GM21529 (cell line): Measurements from ENCODE around the gene IMP3.

Source experiments
- ATAC-seq: cut with Tn5 transposase; IDR thresholded peaks from one replicate; pipeline ENCODE4 v1.9.1; 2021; ENCODE audit not compliant: unreplicated experiment

The IMP3 gene

DNA sequence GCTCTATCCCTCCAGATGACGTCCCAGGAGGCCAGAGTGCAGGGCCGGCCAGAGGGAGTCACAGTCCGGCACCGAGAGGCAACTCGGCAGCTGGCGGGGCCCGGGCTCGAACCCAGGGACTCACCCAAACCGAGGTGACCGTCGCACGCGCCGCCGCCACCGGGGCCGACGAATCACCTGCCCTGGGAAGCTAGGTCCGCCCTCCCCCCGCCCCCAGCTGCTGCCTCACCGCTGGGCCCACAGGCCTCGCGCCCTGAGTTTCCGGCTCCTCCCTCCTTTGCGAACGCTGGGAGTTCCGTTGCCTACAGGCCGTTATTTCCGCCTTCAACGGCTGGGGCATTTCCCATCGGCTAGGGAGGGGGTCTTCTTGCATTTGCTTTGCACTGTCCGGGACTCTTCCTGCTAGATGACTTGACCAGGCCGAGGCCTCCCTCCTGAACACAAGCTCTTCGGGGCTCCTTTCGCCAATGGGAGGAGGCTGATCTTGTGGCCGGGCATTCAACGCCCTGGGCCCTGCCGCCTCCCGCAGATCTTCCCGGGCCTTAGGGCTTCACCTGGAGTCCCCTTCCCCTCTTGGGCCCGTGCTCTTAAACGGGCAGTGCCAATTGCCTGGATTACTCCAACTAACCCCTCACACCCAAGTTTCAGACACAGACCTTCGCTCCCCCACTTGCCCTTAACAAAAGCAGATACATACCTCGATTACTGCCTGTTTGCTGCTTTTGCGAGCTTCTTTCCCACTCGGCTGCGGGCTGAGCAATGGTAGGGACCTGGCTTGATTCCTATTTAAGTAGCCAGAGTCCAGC, 14.3 kb downstream of the IMP3 start, which contains the start of gene SNUPN:
TSS of gene SNUPN (minus strand) at position 184 of the 806 bp plus-strand sequence. CDS start 4,674 bp downstream, outside the sequence.
- ATAC-seq = peak; percentile 74

DNA sequence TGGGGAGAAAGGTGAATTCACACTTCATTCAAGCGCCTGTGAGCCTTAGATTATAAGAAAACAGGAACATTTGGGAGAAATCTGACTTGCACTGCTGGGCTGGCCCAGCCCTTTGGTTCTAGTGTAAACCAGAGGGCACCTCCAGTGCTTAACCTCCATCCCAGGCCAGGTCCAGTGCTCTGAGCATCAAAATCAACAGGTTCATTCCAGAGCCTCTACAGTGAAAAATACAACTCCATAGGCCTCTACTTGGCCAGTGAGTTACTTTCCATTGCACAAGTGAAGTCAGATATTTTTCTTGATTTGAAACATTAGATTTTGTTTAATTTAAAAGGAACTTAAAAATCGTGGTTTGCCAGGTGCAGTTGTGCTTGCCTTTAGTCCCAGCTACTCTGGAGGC, 17.5 kb downstream of the IMP3 start:
- ATAC-seq = no peak

DNA sequence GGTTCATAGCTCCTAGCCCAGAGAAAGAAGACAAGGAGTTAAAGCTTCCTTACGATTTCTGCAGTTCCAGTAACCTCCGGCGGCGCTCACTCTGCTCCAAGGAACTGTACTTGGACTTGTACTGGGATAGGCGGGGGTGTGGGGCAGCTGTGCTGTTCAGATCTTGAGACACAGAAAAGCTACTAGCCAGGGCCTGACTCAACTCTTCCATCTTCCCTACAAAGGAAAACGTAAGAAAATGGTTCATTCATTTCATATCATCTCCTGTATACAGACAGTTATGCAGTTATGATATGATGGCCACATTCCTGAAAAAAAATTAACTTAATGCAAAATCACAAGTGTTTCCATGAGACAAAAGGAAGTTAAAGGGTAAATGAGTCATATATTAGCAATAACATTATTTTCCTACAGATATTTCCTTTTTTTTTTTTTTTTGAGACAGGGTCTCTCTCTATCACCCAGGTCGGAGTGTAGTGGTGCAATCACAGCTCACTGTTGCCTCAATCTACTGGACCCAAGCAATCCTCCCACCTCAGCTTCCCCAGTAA, 19.1 kb downstream of the IMP3 start:
- ATAC-seq = no peak

DNA sequence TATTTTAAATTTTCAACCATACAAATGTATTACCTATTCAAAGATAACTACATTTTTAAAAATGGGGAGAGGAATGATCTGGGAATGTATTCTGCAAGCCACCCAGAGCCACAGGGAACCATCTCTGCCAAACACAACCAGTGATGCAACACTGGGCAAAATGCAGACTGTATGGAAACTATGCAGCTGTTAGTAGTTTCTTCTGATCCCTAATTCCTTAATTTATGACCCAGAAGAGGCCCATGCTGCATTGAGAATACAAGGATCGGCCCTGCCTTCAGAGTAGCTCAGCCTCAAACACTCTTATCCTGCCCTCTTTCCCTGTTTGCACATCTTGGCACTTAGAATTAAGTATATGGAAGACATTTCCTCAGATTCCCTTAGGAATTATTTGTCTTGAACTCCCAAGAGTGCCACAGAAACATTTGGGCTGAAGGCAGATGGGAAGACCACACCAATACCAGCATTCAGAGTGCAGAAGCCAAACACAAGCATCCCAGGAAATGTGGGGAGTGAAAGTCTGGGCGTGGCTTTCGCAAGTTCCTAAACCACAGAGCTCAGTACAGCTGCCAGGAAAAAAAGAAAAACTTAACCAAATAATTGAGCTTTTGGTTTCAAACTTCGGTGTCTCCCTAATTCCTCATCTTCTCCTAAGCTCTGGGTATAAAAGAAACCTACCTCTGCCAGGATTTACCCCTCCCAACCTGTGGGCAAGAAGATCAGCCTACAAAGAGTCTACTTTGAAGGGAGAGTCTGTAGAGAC, 19.8 kb downstream of the IMP3 start:
- ATAC-seq = no peak

DNA sequence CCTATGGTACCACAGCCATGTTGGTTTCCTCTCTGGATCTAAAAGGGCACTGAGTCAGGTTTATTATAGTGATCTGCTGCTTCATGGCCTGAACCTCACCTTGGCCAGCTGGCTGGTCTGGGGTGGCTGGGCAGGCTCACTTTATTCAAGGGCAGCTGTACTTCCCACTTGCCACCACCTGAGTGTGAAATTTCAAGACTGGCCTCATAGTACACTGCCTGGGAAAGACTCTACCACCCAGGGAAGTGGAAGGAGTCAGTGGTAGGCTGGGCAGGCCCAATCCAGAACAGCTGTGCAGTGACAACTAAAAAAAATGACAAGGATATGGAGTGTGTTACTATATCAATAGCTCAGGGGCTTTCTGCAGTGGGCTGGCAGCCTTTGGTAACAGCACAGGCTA, 23.3 kb downstream of the IMP3 start:
- no peak for ATAC-seq

DNA sequence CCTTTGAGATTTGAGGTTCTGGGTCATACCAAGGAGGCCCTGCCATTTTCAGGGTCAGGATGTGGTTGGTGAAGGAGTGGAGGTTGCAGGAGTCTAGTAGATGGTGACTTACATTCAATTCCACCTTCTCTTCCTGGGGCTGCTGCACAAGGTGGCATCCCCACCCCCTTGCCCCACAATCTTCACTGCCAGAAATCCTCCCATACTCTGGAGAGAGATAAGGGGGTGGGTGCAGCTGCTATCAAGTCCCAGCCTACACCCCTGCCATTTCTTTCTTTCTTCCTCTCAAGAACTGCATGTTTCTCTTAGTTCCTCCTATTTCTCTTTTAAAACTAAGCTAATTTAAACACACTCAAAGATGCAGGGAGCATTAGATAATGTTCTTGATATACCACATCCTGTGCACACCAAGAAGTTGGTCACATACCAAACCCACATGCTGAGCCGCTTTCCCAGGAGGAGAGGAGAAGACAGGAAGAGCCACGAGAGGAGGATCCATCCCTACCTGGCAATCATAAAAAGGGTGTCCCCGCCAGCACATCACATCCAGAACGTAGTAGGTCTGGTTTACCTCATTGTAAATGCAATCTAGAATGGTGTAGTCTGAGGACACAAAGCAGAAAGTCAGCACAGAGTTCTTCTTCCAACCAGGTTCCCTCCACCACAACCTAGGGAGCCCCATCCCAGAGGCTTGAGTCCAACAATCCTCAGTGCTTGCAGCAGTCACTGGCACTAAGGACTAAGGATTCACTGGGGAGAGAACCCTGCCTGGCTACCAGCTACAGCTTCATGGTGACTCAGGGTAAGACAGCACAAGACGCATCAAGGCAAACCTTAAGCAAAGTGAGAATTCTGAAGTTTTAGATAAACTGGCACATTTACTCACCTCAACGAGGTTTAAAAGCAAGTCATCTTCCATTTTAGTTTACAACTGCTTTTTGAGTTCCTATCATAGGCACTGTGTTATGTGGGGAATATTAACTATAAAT, 33.0 kb downstream of the IMP3 start:
- no peak for ATAC-seq

DNA sequence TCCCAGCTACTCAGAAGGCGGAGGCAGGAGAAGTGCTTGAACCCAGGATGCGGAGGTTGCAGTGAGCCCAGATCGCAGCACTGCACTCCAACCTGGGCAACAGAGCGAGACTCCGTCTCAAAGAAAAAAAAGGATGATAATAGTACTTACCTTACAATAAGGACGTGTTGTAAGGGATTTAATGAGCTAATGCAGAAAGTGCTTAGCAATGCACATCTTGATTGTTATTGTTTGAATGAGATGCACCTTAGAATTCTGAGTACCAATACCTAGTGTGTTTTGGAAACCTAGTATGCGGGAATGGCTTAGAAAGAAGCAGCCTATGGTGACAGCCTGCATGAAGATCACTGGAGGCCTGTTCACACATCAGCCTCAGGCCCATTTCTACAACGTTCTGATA, 34.0 kb downstream of the IMP3 start:
- no peak for ATAC-seq

DNA sequence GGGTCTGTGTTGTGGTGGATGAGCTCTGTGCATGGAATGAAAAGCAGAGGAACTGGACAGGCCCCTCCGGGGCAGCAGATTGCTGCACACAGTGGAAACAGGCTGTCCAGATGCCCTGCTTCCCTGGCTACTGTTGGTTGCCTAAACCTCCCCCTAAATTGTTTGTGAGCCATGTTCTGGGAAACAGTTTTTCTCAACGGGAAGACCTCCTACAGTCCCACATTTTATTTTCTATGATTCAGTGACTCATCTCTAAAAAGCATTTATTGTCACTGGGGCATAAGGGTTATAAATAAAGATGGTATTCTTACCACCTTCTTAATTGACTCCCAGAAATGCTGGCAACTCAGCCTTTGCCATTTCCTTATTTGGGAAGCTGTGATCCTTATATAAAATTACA, 40.6 kb downstream of the IMP3 start:
- no peak for ATAC-seq

DNA sequence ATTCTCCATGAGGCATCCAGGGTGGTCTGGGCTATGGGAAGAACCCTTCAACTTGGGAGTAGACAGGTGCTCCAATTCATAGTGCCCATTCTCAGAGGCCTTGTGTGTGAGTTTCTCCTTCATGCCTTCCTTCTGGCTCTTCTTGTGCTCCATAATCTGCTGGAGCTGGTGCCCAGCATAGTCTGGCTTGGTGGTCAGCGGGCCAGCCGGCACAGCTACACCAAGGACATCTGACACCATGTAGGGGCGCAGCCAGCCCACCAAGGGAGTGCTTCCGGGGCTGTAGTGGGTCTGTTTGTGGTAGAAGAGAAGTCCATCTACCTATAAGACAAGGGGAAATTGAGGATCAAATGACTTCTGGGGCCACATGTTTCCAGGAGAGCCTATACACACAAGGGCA, 41.7 kb downstream of the IMP3 start:
- no peak for ATAC-seq

DNA sequence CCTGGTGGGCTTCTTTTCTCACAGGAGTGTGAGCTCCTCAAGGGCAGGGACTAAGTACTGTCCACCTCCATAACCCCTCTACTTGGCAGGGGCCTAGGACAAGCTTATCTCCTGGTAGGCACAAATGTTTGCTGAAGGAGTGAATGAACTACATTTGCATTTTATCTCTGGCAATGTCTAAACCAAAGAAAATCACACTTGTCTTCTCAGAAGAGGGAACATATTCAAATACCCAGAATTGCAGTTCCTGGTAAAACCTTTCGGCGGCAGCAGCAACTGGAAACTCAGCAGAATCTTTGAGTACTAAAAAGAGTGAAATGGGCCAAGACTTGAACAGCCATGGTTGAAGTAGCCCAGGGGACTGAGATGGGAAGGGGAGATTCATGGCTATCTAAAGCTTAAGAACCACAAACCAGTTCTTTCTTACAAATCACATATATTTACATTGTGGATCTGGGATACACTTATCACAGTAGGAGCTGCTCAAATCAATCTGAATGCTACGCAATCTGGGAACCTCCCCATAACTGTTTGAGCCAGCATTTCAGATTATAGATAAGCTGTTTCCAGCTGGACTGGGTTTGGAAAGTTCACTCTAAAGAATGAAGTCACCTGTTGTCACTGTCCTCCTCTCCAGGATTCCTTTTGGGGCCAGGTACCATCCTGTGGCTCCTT, 42.2 kb downstream of the IMP3 start:
- ATAC-seq = no peak

DNA sequence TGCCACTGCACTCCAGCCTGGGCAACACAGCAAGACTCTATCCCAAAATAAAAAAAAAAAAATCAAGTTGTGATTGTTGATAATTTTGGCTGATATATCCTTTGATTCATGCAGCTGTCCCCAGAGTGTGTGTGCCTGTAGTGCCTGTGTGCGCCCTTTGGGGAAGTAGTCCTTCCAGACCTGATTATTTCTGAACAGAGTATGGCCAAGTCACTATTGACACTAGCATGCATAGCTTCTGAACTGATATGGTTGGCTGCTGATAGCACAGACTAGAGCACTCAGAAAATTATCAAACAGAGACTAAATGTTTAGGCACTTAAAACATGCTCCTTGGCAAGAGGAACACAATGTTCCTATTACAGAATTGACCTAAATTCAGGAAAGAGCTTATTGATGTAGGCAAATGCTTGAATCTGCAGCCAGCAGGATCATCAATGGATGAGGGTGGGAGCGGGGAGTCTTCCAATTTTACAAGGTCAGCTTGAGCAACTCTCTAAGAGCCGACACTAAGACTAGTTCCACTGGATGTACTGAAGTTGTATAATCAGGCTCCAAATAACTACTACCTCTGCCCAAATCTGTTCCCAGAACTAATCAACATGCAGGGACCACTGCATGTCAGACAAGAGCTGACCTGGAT, 43.2 kb downstream of the IMP3 start:
- ATAC-seq = no peak

DNA sequence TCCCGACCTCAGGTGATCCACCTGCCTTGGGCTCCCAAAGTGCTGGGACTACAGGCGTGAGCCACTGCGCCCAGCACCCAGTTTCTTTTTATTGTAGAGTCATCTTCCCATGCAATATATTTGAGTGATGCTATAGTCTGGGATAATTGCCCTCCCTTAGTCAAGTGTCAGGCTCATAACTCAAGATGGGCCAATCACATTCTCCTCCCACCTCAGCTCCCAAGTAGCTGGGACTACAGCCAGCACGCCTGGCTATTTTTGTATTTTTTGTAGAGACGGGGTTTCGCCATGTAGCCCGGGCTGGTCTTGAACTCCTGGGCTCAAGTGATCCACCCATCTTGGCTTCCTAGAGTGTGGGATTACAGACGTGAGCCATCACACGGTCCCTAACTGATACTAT, 45.7 kb downstream of the IMP3 start:
- ATAC-seq = no peak

DNA sequence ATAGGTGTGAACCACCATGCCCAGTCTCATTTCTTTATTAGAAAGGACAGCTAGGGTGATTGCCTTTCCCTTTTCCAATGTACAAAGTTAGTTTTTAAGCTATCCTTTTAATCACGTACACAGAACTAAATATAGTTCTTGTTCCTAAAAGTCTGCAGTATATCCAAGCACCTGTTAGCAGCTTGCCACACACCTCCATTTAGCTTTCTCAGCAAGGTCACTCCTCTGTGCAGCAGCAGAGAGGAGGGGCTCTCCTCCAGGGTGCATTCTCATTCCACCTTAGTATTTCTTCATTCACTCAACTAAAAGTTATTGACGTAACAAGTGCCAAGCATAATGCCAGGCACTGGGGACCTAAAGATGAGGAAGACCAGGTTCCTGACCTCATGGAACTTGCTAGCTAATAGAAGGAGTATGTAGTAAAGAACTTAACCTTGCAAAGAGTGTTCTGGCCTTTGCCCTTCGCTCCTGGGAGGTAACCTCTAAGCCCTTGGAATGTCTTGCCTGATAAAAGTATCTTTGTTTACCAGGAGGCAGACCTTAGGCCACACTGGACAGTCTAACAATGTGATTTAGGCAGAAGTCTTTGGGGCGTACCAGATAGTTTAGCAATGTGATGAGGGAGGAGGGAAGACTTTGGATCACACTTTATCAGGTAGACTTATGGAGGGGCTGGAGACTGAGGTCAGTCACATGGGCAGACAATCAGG, 48.2 kb downstream of the IMP3 start:
- no peak for ATAC-seq

DNA sequence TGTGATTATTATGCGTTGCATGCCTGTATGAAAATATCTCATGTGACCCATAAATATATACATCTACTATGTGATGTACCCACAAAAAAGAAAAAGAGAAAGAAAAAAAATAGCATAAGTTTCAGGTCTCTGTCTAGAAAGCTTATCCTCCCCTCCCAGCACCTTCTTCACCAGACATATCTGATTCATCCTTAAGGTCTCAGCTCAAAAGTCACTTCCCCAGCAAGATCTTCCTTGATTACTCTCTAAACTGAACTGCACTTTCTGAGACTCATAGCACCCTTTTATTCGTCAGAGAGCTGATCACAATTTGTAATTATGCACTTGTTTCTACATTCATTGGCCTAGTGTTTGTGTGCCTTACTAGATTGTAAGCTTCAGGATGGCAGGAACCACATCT, 49.8 kb downstream of the IMP3 start:
- no peak for ATAC-seq
